ENCODE data around the gene LRCH4.

DNA sequence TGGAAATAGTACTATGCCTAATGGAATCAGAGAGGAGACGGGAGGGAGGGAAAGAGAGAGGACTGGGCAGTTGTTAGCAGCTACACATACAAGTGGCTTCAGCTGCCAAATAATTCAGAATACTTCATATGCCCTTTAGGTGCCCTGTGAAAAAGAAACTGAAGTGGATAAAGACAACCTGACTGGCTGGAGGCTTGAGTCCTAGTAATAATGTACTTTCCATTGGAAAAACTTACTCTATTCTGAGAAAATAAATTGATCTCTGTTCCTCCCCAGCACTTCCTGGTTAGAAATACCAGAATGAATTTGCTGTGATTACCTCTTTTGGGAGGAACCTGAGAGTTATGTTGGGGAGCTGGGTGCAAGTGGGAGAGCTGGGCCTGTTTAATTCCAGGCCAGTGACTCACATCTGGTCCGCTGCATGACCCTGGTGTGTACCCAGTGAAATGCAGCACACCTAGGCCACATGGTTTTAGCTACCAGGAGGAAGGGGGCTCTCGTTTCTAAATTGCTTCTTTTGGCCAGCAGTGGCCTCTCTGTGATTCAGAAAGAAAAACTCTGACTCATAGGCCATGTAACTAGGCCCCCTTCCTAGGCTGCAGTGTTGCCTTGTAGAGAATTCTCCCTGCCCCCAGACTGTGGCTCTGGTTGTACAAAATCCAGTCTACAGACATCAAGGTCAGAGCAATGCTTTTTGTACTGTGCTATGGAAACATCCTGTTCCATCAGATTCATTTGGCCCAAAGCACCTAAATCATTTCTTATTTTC is 40.4 kb downstream of the LRCH4 start:
- TF ChIP-seq, protein P1, sequence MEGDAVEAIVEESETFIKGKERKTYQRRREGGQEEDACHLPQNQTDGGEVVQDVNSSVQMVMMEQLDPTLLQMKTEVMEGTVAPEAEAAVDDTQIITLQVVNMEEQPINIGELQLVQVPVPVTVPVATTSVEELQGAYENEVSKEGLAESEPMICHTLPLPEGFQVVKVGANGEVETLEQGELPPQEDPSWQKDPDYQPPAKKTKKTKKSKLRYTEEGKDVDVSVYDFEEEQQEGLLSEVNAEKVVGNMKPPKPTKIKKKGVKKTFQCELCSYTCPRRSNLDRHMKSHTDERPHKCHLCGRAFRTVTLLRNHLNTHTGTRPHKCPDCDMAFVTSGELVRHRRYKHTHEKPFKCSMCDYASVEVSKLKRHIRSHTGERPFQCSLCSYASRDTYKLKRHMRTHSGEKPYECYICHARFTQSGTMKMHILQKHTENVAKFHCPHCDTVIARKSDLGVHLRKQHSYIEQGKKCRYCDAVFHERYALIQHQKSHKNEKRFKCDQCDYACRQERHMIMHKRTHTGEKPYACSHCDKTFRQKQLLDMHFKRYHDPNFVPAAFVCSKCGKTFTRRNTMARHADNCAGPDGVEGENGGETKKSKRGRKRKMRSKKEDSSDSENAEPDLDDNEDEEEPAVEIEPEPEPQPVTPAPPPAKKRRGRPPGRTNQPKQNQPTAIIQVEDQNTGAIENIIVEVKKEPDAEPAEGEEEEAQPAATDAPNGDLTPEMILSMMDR (IDR thresholded peaks at IDR 0.05) = no peak
- TF ChIP-seq EP300 (IDR thresholded peaks at IDR 0.05) (no peak), POLR2AphosphoS5 (IDR thresholded peaks at IDR 0.05) (peak; percentile 78 to 79)

All from esophagus muscularis mucosa (tissue), 4 donors.